Lower leg skin (tissue), 4 donors: ENCODE data around the gene FGF21. TPM values are rescaled to one million over a fixed set of nuclear protein-coding genes. Genes with fewer than 3 reads are reported as not detected.

Experiments
- DNase-seq, 2 donors: peaks; one replicate each; pipeline ENCODE4 v3.0.0-alpha.2; 2019; ENCODE audit warnings: low spot score in 2 of 2
- H3K4me3 ChIP-seq: fragments of 200-600 bp; sonication (generic); 2 replicates; pipeline ENCODE4 v1.5.1; 2017; ENCODE audit warnings: mild to moderate bottlenecking, low read depth; ENCODE audit not compliant: poor library complexity, severe bottlenecking
- POLR2A ChIP-seq, 2 donors: fragments of 450-650 bp; IDR thresholded peaks; one replicate each; pipeline ENCODE4 v1.6.1; 2016 to 2017; ENCODE audit warnings: antibody characterized with exemption in 2 of 2, mild to moderate bottlenecking in 1 of 2, moderate library complexity in 1 of 2
- WGBS, 2 donors: methylation state at CpG; one replicate each; pipeline ENCODE4 v1.1.5; 2018; 5-methylcytosine and 5-hydroxymethylcytosine counted together
- intact Hi-C: fragments of 100-400 bp; cut with DNase I; formaldehyde crosslinking; loops from one replicate; pipeline ENCODE4 v1.15.0; 2023; ENCODE audit warnings: low total_unique reads
- total RNA-seq, 4 donors: library from RNA; depleted of rRNA; stranded (reverse); fragments of >200 nt; gene quantifications; one replicate each; pipeline ENCODE4 v1.1.0, GENCODE V29; 2016
- TF ChIP-seq, protein P1 (sequence below), 3 donors: fragments of 450-650 bp; IDR thresholded peaks; one replicate each; pipeline ENCODE4 v1.5.1; 2016; ENCODE audit warnings: antibody characterized with exemption in 3 of 3, mild to moderate bottlenecking in 3 of 3, moderate library complexity in 2 of 3

FGF21 gene
- total RNA-seq, 4 donors from 2014 or later: not detected

- TF ChIP-seq POLR2A (IDR thresholded peaks at IDR 0.05): no peak
- TF ChIP-seq, protein P1, sequence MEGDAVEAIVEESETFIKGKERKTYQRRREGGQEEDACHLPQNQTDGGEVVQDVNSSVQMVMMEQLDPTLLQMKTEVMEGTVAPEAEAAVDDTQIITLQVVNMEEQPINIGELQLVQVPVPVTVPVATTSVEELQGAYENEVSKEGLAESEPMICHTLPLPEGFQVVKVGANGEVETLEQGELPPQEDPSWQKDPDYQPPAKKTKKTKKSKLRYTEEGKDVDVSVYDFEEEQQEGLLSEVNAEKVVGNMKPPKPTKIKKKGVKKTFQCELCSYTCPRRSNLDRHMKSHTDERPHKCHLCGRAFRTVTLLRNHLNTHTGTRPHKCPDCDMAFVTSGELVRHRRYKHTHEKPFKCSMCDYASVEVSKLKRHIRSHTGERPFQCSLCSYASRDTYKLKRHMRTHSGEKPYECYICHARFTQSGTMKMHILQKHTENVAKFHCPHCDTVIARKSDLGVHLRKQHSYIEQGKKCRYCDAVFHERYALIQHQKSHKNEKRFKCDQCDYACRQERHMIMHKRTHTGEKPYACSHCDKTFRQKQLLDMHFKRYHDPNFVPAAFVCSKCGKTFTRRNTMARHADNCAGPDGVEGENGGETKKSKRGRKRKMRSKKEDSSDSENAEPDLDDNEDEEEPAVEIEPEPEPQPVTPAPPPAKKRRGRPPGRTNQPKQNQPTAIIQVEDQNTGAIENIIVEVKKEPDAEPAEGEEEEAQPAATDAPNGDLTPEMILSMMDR (IDR thresholded peaks at IDR 0.05): no peak
- DNase-seq: no peak
- 49 to 61% methylated on average over 26 to 27 of the region's 27 CpGs for WGBS, 2 donors
- H3K4me3 ChIP-seq: peak within 1 kb of the TSS; percentile 45
- intact Hi-C loops: no loop called here
Measured at GRCh38 chr19:48740164-48740972, 15.0 kb upstream of the FGF21 start, which contains the start of gene RASIP1. TSS of gene RASIP1 (minus strand) at chr19:48740610. CDS start at chr19:48740282, 328 bp downstream.

- H3K4me3 ChIP-seq: no peak overlapping the region
- peak in 1 of 2 donors; percentile 92 for DNase-seq
- WGBS, 2 donors: 29 to 33% methylated on average over 32 to 34 of the region's 35 CpGs
- TF ChIP-seq, protein P1 (IDR thresholded peaks at IDR 0.05): no peak
- no peak for TF ChIP-seq POLR2A (IDR thresholded peaks at IDR 0.05)
- intact Hi-C loops: no loop called here
Measured at GRCh38 chr19:48741129-48741999, 14.0 kb upstream of the FGF21 start.

DNA sequence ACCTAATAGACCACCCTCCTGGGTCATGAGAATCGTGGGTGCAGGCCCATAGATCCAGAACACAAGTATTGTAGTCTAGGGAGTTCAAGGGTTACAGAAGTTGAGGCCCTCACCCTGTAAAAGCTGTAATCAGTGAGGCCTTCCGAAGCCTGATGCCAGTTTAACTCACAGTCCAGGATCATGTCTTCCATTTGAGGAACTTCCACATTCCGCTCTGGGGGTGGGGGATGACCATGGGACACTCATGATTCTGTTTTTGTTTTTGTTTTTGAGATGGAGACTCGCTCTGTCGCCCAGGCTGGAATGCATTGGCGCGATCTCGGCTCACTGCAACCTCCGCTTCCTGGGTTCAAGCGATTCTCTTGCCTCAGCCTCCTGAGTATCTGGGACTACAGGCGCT lies 13.2 kb upstream of the FGF21 start:
- TF ChIP-seq POLR2A (IDR thresholded peaks at IDR 0.05): no peak
- TF ChIP-seq, protein P1 (IDR thresholded peaks at IDR 0.05): no peak
- intact Hi-C loops: no loop called here
- H3K4me3 ChIP-seq: no peak overlapping the region
- DNase-seq: no peak
- 84 to 89% methylated on average over 11 of the region's 11 CpGs for WGBS, 2 donors

DNA sequence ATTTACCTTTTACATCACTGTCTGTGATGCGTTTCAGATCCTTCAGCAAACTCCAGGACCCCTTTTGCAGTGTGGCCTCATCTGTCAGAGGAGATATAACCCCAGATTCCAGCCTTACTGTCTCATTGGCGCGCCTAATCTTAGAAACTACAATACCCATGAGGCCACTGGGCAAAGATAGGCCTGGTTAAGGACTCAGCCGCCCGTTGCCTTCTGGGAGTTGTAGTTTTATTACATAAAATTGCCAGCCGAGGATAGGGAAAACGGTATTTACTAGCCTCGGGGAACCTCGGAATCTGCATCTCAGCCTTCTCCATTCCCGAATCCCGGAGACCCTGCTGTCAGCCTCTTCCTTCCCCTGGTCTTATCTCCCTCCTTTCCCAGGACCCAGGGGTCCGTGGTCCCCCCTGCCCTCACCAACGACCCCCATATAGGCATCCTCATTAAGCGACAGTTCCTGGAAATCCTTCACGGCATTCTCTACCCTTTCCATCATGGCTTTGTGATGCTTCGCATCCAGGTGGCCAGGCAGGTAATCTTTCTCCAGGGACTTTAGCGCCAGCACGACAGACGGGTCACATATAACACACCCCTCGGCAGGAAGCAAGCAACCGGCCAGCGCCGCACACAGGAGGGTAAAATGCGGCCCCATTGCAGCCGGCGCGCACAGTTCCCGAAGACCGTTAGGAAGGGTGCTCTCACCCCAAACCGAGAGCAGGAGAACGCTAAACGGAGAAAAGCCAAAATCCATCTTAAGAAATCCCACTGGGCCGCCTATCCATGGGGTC lies 9.9 kb upstream of the FGF21 start:
- 42 to 44% methylated on average over 33 of the region's 33 CpGs for WGBS, 2 donors
- no peak for TF ChIP-seq POLR2A (IDR thresholded peaks at IDR 0.05)
- TF ChIP-seq, protein P1 (IDR thresholded peaks at IDR 0.05): no peak
- no peak for DNase-seq
- intact Hi-C loops: no loop called here
- H3K4me3 ChIP-seq: no peak overlapping the region

- intact Hi-C loops: no loop called here
Measured at GRCh38 chr19:48746110-48746509, 9.2 kb upstream of the FGF21 start.

More at GRCh38 chr19:48746110-48746509, 9.2 kb upstream of the FGF21 start:
- WGBS, 2 donors: 83 to 90% methylated on average over 8 of the region's 8 CpGs
- TF ChIP-seq, protein P1 (IDR thresholded peaks at IDR 0.05): no peak
- no peak for TF ChIP-seq POLR2A (IDR thresholded peaks at IDR 0.05)
- H3K4me3 ChIP-seq: no peak overlapping the region
- DNase-seq: no peak
